Measurements from ENCODE around the gene ZDHHC4.

ZDHHC4 gene

DNA sequence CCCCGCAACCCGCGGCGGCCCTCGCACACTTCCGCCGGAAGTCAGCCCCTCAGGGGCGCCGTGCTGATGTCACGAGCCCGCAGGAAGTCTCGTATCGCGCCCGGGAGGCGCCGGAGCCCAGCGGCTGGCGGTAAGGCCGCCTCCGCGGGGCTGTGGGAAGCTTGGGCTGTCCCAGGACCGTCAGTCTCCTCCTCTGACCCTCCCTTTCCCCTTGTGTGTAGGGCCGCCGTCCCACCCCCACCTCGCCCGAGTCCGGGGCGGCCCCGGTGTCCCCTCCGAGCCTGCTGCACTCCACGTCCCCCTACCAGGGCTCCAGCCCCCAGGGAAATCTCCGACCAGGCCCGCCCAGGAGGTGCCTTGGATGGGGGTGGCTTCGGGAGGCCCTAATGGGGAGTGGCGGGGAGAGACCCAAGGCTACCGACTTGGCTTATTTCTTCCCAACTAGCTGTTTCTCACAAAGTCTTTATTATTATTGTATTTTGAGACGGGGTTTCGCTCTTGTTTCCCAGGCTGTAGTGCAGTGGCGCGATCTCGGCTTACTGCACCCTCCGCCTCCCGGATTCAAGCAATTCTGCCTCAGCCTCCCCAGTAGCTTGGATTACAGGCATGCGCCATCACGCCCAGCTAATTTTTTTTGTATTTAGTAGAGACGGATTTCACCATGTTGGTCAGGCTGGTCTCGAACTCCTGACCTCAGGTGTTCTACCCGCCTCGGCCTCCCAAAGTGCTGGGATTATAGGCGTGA lies at the start of gene ZDHHC4:
ZDHHC4 (plus strand) TSS at position 86 of the 745 bp plus-strand sequence. CDS start 3,108 bp downstream, outside the sequence.
- DNase-seq (ENCODE audit: low read depth), result peak; percentile 86

DNA sequence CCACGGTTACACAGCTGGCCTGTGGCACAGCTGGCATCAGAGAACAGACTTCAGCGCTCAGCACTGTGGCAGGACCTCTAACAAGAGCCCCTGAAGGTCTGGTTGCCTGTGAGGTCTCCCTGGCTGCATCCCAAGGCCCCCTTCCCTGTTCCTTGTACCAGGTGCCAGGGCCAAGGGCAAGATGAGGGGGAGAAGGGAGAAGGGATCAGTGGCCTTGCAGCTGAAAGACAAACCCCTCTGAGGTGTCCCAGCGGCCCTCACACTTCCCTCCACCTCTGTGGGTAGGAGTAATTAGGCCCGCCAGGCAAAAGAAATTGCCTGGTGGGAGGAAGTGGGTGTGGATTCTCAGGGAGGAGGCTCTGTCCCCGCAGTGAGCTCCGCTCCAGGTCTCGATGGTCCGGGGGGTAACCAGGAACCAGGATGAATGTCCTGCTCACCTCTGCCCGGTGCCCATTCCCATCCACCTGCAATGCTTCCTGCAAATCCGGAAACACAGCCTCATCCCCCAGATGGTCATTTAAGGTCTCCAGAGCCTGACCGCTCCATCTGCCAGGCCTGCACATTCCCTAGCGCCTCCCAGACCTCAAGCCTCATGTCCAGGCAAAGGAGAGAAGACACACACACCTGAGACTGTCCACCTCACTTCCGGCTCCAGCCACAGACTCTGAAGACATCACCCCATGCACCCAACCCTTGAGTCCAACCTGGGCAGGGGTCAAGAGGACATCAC lies 48.7 kb upstream of the ZDHHC4 start:
- DNase-seq (ENCODE audit: low read depth), result no peak

DNA sequence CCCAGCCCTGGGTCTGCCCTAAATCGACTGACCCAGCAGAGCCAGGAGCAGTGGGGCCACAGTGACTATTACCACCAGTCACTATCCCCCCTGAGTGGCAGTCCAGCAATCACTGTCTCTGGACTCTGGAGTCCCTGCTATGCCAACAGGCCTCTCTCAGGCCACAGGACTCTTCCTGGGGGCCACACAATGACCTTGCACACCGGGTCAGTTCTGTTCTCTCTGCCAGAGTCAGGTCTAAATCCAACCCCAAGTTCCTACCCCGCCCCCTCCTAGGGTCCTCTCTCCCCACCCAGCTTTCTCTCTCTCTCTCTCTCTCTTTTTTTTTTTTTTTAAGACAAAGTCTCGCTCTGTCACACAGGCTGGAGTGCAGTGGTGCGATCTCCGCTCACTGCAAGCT lies 47.6 kb upstream of the ZDHHC4 start:
- DNase-seq (ENCODE audit: low read depth), result no peak

DNA sequence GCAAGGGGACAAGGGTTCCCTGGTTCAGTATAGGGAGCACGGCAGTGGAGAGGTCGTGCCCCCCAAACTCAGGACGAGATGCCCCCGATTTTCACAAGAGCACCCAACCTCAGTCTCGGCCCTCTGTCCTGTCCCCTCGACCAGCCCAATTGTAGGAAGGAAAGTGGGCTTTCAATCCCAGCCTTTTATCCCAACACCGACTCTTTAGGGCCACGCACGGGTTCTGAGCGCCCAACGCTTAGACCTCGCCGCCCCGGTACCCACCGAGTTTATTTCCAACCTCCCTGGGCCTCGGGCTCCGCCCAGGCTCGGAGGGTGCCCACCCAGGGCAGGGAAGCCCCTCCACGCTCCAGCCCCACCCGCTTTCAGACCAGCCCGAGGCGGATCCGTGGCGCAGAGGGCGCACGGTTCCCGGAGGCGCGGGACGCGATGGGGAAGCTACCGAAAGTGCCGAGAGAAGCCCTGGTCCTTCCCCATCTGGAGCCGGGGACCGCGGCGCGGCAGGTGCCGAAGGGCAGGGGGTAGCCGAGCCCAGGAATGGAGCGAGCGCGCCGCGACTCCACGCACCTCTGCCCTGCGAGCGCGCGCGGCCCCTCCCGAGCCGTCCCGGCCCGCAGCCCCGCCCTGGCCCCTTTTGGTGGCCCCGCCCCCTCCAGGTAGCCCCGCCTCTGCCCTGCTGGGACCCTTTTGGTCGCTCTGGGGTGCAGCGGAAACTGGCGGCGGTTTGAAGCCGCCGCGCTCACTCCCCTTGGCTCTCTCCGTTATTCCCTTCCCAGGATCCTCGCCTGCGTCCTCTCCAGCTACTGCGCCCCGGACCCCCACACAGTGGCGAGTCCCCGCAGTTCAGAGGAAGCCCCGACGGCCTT lies 46.4 kb upstream of the ZDHHC4 start:
- DNase-seq (ENCODE audit: low read depth), result peak; percentile 41

DNA sequence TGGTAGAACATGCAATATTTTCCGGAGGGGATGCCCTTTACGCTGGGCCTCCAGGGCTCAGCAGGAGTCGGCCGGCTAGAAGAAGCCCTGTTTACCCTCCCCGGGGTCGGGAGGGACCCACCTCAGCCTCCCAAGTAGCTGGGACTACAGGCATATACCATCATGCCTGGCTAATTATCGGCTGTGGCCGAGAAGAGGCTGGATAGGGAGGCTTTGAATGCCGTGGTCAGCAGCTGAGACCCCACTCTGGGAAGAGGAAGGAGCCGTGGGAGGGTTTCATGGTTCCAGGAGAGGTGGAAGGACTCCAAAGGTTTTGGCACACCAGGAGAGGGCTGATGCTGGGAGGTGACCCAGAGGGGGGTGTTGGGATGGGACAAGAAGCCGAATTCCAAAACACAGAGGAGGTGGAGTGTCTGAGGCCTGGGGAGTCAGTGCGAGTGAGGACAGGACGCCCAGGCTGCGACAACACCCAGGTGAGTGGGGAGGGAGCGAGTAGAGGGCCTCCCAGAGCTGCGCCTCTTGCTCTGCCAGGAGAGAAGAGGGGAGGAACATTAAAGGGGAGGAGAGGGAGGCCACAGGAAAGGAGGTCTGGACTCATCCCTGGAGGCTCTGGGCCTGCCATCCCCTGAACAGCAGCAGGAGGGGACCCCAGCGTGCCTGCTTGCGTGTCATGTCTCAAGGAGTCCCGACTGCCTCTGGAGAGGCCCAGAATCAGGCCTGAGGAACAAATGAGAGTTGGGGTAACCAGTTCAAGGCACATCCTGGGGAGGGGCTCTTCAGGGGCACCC lies 45.6 kb upstream of the ZDHHC4 start:
- DNase-seq (ENCODE audit: low read depth), result no peak

DNA sequence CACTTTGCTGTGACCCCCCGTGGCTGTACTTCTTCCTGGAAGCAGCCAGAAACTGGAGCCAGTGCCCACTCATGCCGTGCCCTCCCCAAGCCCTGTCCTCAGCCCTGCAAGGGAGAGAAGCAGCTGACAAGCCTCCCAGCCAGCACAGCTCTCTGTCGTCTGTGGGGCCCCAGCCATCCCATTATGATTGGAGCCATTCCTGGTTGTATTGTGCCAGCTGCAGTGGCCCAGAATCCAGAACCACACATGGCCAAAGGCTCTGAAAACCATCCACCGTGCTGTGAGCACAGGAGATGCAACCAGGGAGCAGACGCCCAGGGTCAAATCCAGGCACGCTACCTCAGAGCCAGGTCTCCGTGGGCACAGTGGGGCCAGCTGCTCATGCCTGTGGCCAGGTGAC lies 44.7 kb upstream of the ZDHHC4 start:
- DNase-seq (ENCODE audit: low read depth), result no peak

DNA sequence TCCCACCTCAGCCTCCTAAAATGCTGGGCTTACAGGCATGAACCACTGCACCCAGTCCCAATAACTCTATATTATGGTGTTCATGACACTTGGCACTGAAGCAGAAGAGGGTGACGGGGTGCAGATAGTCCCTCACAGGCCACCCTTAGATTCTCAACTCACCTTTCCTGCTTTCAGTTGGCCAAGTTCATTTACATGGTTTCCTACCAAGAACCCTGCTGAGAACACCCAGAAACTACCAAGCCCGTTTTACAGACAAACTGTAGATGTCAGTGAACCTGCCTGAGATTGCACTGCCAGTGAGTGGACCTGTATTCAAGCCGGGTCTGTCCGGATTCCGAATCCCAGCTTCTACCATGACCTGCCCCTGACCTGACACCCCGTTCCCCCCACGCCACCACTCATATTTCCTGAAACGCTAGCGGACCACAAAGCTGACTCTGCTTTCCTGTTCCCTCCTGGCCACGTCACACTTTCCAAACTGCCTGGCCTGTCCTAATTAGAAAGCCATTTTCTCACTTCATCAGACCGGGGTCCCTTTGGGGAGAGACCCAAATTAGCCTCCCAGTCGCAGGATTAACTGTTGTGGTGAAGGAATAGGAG lies 43.3 kb upstream of the ZDHHC4 start:
- peak; percentile 28 for DNase-seq (ENCODE audit: low read depth)

DNA sequence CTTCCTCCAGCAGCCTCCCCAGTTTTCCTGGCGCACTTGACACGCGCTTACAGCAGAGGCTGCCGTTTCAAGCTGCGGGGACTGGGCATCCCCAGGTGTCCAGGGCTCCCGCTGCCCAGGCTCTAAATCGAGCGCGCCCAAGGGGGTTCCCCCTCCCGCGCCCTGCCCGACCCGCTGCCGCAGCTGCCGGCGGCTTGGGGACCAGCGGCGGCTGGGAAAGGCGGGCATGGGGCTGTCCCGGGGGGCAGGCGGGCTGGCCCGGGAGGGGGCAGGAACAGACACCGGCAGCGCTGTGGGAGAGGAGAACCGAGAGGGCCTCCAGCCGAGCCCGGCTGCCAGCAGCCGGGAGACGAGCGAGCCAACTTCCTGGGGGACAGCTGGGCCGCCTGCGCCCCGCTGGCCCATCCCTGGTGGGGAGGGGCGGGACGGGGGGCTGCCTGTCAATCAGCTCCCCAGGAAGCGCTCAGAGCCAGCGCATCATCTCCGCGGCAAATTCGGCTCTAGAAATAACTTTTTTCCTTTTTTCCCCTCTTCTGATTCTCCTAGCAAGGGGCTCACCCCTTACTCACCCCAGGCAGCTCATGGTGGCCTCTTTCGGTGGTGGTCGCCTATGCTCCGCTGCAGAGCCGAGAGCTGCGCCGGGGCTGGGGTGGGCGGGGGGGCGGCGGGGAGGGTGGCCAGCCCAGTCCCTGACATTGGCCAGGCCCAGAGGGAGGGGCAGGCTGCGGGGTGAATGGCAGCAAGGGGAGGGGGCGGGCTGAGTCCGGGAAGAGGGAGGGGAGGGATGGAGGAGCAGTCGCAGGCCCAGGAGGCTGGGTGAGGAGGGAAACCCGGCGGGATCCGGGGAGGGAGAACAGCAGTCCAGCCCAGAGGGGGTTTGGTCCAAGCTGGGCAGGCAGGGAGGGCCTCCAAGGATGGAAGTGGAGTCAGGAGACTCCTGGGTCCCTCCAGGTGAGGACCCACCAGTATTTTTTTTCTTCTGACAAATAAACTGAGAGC lies 40.7 kb upstream of the ZDHHC4 start:
- DNase-seq (ENCODE audit: low read depth), result no peak

DNA sequence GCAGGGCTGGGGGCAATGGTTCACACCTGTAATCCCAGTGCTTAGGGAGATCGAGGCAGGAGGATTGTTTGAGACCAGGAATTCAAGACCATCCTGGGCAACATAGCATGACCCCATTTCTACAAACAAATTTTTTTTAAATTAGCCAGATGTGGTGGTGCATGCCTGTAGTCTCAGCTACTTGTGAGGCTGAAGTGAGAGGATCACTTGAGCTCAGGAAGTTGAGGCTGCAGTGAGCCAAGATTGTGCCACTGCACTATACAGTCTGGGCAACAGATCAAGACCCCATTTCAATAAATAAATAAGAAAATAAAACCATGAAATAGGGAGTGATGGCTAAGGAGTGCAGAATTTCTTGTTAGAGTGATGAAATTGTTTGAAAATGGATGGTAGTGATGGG lies 34.9 kb upstream of the ZDHHC4 start:
- no peak for DNase-seq (ENCODE audit: low read depth)

DNA sequence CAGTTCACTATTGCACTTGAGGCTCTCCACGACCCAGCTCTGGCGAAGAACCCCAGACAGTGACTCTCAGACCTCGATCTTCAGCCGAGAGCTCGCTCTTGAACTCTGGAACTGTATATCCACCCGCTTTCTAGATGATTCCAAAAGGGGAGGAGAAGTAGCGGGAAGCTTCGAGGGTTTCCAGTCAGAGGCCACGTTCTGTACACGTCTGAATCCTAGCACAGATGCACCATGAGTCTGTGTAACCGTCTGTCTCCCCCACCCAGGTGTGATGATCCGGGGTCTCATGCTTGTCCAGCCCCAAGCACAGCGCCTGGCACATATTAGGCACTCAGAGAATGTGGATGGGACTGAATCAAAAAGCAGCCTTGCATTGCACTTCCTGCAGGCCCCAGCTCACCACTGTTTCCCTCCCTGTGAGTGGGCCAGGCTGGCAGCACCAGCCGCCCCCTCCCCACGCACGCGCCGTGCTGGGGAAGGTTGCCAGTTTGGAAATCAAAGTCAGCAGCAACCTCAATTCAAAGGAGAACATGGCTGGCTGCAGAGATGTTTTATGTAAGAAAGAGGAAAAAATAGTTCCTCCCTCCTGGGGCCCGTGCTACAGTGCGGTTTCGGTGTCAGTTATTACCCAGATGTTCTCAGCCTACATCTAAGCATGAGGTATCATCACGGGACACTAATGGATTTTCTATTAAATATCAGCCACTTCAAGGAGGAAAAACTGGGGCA lies 31.7 kb upstream of the ZDHHC4 start:
- DNase-seq (ENCODE audit: low read depth), result no peak

DNA sequence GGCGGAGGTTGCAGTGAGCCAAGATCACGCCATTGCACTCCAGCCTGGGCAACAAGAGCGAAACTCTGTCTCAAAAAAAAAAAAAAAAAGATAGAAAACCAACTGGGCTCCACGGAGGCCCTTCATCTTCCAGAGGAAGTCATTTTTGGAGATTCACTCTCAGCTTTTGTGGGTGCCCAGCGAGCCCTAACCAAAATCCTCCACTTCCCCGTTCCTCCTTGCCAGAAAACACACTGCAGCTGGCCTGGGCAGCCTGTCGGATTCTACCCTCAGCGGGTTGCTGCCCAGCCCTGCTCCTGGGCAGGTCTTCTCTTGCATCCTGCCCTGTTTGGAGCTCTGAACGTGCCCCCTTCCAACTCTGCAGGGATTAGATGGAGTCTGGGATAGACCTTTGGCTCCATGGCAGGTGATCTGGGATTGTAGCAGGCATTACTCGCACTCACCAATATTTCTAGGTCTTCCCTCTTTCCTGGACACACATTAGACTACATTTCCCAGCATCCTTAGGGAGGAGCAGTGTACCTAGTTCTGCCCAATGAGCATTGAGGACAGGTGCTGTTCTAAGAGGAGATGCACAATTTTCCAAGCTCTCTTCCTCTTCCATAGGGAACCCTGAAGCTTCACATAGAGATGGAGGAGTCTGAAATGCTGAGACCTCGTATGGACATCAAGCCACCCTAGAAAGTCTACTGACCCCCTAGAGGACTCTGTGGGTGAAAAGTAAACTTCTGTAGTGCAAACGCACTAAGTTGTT lies 30.6 kb upstream of the ZDHHC4 start:
- no peak for DNase-seq (ENCODE audit: low read depth)

DNA sequence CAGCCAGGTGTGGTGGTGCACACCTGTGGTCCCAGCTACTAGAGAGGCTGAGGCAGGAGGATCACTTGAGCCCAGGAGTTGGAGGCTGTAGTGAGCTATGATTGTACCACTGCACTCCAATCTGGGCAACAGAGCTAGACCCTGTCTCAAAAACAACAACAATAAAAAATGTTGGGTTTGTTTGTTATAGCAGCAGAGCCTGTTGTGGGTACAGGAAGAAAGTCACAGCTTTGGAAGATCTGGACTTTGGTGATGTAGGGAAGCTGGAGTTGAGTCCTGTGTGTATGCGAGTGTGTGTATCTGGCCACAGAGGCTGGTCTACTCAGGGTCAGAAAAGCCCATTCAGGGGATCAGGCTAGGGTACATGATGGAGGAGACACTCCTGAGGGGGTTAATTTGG lies 29.9 kb upstream of the ZDHHC4 start:
- no peak for DNase-seq (ENCODE audit: low read depth)

DNA sequence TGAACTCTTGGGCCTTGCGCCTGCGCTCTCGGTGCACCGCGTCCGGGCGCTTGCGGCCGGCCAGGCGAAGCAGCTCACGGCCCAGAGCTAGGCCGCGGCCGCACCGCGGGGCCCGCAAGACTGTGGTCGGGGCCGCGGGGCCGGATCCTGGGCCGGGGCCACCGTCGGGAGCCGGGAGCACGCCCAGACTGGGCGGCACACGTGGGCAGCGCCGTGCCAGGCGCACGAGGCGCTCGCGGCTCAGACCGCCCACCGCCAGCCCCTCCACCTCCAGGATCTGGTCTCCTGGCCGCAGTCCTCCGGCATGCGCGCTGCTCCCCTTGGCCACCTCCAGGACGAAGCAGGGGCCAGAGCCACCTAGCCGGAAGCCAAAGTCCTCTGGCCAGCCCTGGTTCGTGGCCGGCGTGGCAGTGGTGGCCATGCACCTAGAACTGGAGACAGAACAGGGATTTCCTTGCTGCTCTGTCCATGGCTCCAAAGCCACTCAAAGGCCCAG lies 26.2 kb upstream of the ZDHHC4 start, which contains the start of gene GRID2IP:
GRID2IP (minus strand) TSS at position 446 of the 496 bp plus-strand sequence; CDS start at position 421, 25 bp downstream.
- no peak for DNase-seq (ENCODE audit: low read depth)

DNA sequence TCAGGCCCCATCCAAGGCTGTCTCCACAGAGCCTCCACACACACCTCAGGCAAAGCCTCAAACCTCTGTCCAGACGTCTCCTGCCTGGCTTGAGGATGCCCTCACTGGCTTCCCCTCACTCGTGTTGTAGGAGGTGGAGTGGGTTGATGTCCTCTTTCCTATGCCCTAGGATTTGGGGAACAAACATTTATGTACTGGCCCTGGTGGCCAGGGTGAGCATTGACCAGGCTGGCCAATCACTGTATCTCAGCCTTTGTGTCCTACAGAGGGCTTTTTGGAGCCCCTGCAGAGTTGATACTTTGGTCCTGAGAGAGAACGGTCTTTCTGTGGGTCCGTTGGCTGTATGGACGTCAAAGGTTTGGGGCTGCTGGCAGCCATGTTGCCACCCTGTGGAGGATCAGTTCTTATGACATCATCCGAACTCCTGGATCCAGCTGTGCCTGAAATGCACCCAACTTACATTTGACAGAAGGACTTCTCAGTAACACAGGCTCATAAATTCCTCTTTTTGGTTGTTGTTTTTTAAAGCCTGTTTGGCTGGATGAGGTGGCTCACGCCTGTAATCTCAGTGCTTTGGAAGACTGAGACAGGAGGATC lies 23.7 kb upstream of the ZDHHC4 start:
- no peak for DNase-seq (ENCODE audit: low read depth)

DNA sequence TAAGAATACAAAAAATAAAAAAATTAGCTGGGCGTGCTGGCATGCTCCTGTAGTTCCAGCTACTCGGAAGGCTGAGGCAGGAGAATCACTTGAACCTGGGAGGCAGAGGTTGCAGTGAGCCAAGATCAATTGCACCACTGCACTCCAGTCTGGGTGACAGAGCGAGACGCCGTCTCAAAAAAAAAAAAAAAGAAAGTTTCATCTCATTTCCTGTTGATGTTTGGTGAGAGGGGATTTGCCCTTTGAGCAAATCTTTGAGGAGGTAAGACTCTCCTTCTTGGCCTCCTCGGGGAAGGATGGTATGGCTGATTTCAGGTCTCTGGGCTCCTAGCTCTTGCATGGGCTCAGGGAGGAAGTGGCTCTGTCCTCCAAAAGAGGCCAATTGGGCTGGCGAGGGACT lies 22.4 kb upstream of the ZDHHC4 start:
- DNase-seq (ENCODE audit: low read depth), result no peak

DNA sequence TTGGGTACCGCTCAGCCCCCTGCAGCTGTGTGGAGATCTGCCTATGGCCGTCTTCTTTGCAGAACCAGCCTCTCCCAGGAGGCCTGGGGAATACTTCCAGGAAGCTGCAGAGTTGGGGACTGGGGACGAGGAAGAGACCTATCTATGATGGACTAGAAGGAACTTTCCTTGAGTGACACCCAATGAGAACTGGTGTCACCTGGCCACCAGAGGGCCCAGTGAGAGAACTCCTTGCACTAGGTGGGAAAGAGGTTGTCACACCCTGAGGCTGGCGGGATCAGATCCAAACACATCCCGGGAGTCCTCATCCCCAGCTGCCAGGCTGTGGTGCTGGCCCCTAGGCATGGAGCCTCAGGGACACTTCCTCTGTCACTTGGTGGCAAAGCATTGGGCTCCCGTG lies 21.1 kb upstream of the ZDHHC4 start:
- no peak for DNase-seq (ENCODE audit: low read depth)

DNA sequence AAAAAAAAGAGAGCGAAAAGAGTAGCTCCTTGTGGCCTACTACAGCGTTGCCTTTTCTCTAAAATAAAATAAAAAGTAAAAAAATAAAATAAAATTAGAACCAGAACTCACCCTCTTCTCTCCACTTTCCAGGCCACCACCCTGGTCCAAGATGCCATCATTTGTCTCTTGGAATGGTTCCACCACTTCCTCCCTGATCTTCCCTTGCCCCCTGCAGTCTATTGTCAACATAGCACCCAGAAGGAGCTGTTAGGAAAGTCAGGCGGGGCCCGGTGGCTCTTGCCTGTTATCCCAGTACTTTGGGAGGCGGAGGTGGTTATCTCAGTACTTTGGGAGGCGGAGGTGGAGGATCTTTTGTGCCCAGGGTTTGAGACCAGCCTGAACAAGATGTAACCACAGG lies 18.4 kb upstream of the ZDHHC4 start:
- DNase-seq (ENCODE audit: low read depth), result no peak

DNA sequence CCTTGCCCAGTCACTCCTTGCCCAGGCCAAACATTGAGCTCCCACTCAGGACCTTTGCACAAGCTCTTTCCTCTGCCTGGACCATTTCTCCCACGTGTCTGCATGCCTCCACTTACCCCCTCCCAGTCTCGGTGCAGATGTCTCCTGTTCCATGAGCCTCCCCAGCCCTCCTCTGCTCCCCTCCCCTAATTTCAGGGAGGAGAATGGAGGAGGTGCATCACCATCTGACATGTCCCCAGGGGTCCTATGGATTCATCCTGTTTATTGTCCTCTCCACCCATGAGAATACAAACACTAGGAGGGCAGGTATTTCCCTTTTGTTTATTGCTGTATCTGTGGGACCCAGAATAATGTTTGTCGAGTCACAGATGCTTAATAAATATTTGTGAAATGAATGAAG lies 17.4 kb upstream of the ZDHHC4 start:
- no peak for DNase-seq (ENCODE audit: low read depth)

Measured in activated T-cell treated with anti-CD3 and anti-CD28 coated beads for 24 hours (primary cell).